ENCODE data around the gene PCAT6. TPM values are rescaled to one million over a fixed set of nuclear protein-coding genes. Genes with fewer than 3 reads are reported as not detected.

Gene PCAT6
- total RNA-seq, 1 donor from 2014 or later, result 6.8 TPM

GRCh38 chr1:202811296-202812175, 782 bp downstream of the PCAT6 start:
- peaks cover 31% of the 10 kb centered on the region for H3K4me1 Mint-ChIP-seq (ENCODE audit: low read depth)
- peak overlapping the region; percentile 92 for H3K4me3 Mint-ChIP-seq (ENCODE audit: unreplicated experiment)
- DNase-seq (ENCODE audit: low spot score), result no peak
- no peaks in the 10 kb centered on the region for H3K9me3 Mint-ChIP-seq (ENCODE audit: low read depth)
- H3K36me3 Mint-ChIP-seq (ENCODE audit: low read depth), result no peaks in the 10 kb centered on the region
- TF ChIP-seq CTCF (IDR thresholded peaks at IDR 0.05), result no peak
- peak overlapping the region; percentile 96 for H3K27ac Mint-ChIP-seq (ENCODE audit: unreplicated experiment)
- no peaks in the 10 kb centered on the region for H3K27me3 Mint-ChIP-seq (ENCODE audit: low read depth)

DNA sequence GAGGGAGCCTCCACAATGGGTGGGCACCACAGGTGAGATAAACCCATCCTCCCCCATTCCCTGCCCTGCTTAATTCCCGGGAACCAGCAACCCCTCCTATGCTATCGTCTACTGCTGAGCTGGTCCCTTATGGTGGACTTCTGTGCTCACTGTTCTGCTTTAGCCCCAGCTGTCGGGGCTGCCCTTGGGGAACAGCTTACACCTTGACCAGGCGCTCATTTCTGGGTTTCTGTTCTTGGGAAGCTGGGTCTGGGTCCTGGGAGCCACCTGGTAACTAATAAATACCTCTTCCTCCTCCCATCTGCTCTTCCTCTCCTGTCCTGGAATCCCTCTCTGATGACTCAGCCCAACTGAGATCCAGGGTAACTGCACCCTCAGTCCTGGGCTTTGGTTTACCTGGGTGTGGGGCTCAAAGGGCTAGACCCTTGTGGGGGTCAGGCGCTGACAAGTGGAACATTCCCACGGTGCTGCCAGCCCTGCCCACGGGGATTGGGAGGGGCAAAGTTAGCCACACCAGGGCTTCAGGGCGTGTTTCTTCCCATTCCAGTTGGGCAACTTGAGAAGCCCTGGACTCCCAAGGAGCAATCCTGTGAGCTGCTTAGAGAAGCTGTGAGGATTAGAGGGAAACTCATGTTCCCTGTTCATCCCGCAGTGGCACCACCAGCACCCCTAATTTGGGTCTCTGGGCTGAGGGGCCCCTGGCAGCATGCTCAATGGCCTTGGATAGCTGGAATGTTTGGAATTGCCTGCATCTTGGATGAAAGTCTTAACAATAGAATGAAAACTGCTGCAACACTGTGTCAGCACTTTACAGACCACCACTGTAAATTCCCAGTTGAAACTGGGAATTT, 1.6 kb downstream of the PCAT6 start:
- TF ChIP-seq CTCF (IDR thresholded peaks at IDR 0.05), result no peak
- Mint-ChIP-seq H3K36me3 (ENCODE audit: low read depth) (no peaks in the 10 kb centered on the region), H3K27me3 (ENCODE audit: low read depth) (peaks cover under 1% of the 10 kb centered on the region), H3K27ac (ENCODE audit: unreplicated experiment) (peak overlapping the region; percentile 22), H3K4me1 (ENCODE audit: low read depth) (peaks cover 31% of the 10 kb centered on the region), H3K4me3 (ENCODE audit: unreplicated experiment) (peak overlapping the region; percentile 92), H3K9me3 (ENCODE audit: low read depth) (no peaks in the 10 kb centered on the region)
- no peak for DNase-seq (ENCODE audit: low spot score)

DNA sequence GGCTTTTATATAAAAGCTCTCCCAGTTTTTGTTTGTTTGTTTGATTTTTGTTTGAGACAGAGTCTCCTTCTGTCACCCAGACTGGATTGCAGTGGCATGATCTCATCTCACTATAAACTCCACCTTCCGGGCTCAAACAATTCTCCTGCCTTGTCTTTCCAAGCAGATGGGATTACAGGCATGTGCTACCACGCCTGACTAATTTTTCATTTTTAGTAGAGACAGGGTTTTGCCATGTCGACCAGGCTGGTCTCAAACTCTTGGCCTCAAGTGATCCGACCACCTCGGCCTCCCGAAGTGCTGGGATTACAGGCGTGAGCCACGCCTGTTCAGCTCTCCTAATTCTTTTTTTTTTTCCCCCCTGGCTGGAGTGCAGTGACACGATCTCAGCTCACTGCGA, 4.4 kb downstream of the PCAT6 start:
- H3K4me1 Mint-ChIP-seq (ENCODE audit: low read depth), result peaks cover 17% of the 10 kb centered on the region
- no peak overlapping the region for H3K4me3 Mint-ChIP-seq (ENCODE audit: unreplicated experiment)
- no peak overlapping the region for H3K27ac Mint-ChIP-seq (ENCODE audit: unreplicated experiment)
- H3K36me3 Mint-ChIP-seq (ENCODE audit: low read depth), result no peaks in the 10 kb centered on the region
- H3K27me3 Mint-ChIP-seq (ENCODE audit: low read depth), result peaks cover 1% of the 10 kb centered on the region
- DNase-seq (ENCODE audit: low spot score), result no peak
- no peaks in the 10 kb centered on the region for H3K9me3 Mint-ChIP-seq (ENCODE audit: low read depth)
- TF ChIP-seq CTCF (IDR thresholded peaks at IDR 0.05), result no peak

DNA sequence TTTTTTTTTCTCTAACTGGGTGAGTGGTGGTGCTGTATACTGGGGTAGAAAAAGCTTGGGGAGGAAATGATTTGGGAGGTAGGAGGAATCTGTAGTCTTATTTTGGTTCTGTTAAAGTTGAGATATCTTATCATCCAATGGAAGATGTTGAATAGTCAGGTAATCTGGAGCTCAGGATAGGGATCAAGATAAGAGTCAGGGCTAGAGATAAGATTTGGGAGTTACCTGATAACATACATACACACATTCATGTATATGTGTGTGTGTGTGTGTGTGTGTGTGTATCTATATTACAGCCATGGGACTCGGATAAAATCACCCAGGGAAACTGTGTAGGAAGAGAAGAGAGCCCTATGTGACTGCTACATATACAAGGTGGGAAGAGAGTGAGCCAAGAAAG, 8.1 kb downstream of the PCAT6 start:
- DNase-seq (ENCODE audit: low spot score), result no peak
- Mint-ChIP-seq H3K4me3 (ENCODE audit: unreplicated experiment) (no peak overlapping the region), H3K27ac (ENCODE audit: unreplicated experiment) (no peak overlapping the region), H3K9me3 (ENCODE audit: low read depth) (no peaks in the 10 kb centered on the region), H3K36me3 (ENCODE audit: low read depth) (no peaks in the 10 kb centered on the region), H3K4me1 (ENCODE audit: low read depth) (peaks cover 11% of the 10 kb centered on the region), H3K27me3 (ENCODE audit: low read depth) (peaks cover 4% of the 10 kb centered on the region)
- no peak for TF ChIP-seq CTCF (IDR thresholded peaks at IDR 0.05)

- no peaks in the 10 kb centered on the region for H3K9me3 Mint-ChIP-seq (ENCODE audit: low read depth)
- peak overlapping the region; percentile 87 for H3K27ac Mint-ChIP-seq (ENCODE audit: unreplicated experiment)
- no peak for DNase-seq (ENCODE audit: low spot score)
- H3K27me3 Mint-ChIP-seq (ENCODE audit: low read depth), result peaks cover 11% of the 10 kb centered on the region
- TF ChIP-seq CTCF (IDR thresholded peaks at IDR 0.05), result no peak
- no peak overlapping the region for H3K4me3 Mint-ChIP-seq (ENCODE audit: unreplicated experiment)
- peaks cover 11% of the 10 kb centered on the region for H3K4me1 Mint-ChIP-seq (ENCODE audit: low read depth)
- no peaks in the 10 kb centered on the region for H3K36me3 Mint-ChIP-seq (ENCODE audit: low read depth)
These were observed 10.7 kb downstream of the PCAT6 start for GRCh38 chr1:202821467-202821866.
